SJSA1 (cell line): ENCODE measurements around the gene TMEM229A. TPM values are rescaled to one million over a fixed set of nuclear protein-coding genes. Genes with fewer than 3 reads are reported as not detected.
A peak's percentile ranks its signal among the peaks of the same experiment; 100 is the strongest.
"Not testable (repeated sequence)": the region's sequence is repeated elsewhere in the genome, so short reads cannot be mapped to it uniquely, and the experiment has no call there.

Experiments used
- DNase-seq, 2 experiments: peaks; one replicate each; pipeline ENCODE4 v3.0.0-alpha.2; 2015 to 2020; ENCODE audit warnings: low spot score in 2 of 2, low read depth in 1 of 2
- H3K27ac ChIP-seq: fragments of 250-450 bp; sonication (Bioruptor Pico); 2 replicates; pipeline ENCODE4 v1.5.1; 2020; ENCODE audit warnings: mild to moderate bottlenecking, moderate library complexity
- H3K27me3 ChIP-seq: fragments of 250-450 bp; sonication (Bioruptor Pico); replicated peaks from 2 replicates; pipeline ENCODE4 v1.5.1; 2020; ENCODE audit warnings: mild to moderate bottlenecking, moderate library complexity
- H3K36me3 ChIP-seq: fragments of 250-450 bp; sonication (Bioruptor Pico); 2 replicates; pipeline ENCODE4 v1.5.1; 2020; ENCODE audit warnings: mild to moderate bottlenecking
- H3K4me1 ChIP-seq: fragments of 250-450 bp; sonication (Bioruptor Pico); replicated peaks from 2 replicates; pipeline ENCODE4 v1.6.1; 2021; ENCODE audit warnings: mild to moderate bottlenecking
- H3K4me3 ChIP-seq: fragments of 250-450 bp; sonication (Bioruptor Pico); 2 replicates; pipeline ENCODE4 v1.5.1; 2020; ENCODE audit warnings: mild to moderate bottlenecking
- H3K9me3 ChIP-seq: fragments of 250-450 bp; sonication (Bioruptor Pico); replicated peaks from 2 replicates; pipeline ENCODE4 v1.5.1; 2020; ENCODE audit warnings: mild to moderate bottlenecking
- total RNA-seq: library from RNA; depleted of rRNA; stranded (reverse); fragments of >200 nt; shearing (Covaris generic); gene quantifications from 2 replicates; pipeline ENCODE4 v1.2.3, GENCODE V29; 2014

The TMEM229A gene
- total RNA-seq, 1 experiment from 2014 or later: not detected

GRCh38 chr7:124051681-124052377 is 19.0 kb upstream of the TMEM229A start:
- H3K27me3 ChIP-seq: no peaks in the 10 kb centered on the region
- no peaks in the 10 kb centered on the region for H3K4me1 ChIP-seq
- no peaks in the 10 kb centered on the region for H3K36me3 ChIP-seq
- H3K27ac ChIP-seq: no peak overlapping the region
- H3K9me3 ChIP-seq: no peaks in the 10 kb centered on the region
- DNase-seq: no peak
- H3K4me3 ChIP-seq: no peak overlapping the region

GRCh38 chr7:124042826-124043225 is 10.0 kb upstream of the TMEM229A start:
- no peaks in the 10 kb centered on the region for H3K4me1 ChIP-seq
- DNase-seq: no peak
- H3K27ac ChIP-seq: no peak overlapping the region
- no peaks in the 10 kb centered on the region for H3K9me3 ChIP-seq
- H3K36me3 ChIP-seq: no peaks in the 10 kb centered on the region
- H3K27me3 ChIP-seq: peaks cover 13% of the 10 kb centered on the region; the same call in 1 of the 2 replicates
- no peak overlapping the region for H3K4me3 ChIP-seq

- Histone ChIP-seq H3K27ac (no peak overlapping the region), H3K27me3 (peaks cover 13% of the 10 kb centered on the region; the same call in 1 of the 2 replicates), H3K4me1 (no peaks in the 10 kb centered on the region), H3K36me3 (no peaks in the 10 kb centered on the region), H3K9me3 (no peaks in the 10 kb centered on the region), H3K4me3 (no peak overlapping the region)
- no peak for DNase-seq
Observed at GRCh38 chr7:124041439-124041838, 8.6 kb upstream of the TMEM229A start.

GRCh38 chr7:124037902-124038301 is 5.0 kb upstream of the TMEM229A start:
- not testable (repeated sequence) for H3K4me1 ChIP-seq, DNase-seq, H3K27ac ChIP-seq, H3K9me3 ChIP-seq, H3K4me3 ChIP-seq, H3K36me3 ChIP-seq
- H3K27me3 ChIP-seq: peaks cover 30% of the 10 kb centered on the region

DNA sequence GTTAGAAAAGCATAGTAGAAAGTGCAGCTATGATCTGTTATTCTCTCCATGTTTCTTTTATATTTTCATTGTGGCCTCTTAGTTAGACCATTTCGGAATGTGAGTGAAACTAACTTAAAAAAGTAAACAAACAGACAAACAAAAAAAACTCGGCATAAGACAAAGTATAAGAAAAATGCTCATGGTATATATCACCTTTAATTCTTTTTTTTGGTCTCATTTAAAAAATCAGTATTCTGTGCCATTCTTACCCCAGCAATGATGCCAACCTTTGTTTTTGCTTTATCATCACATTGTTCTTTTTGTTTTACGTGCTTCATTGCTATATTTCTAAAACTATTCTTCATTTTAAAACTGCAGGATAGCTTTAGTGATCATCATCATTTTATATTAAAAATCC is 2.8 kb upstream of the TMEM229A start:
- Histone ChIP-seq H3K27me3 (peaks cover 51% of the 10 kb centered on the region), H3K27ac (no peak overlapping the region), H3K9me3 (0 out of 2 replicates have a peak, but pooled peaks cover 3% of the 10 kb centered on the region), H3K36me3 (no peaks in the 10 kb centered on the region), H3K4me3 (no peak overlapping the region), H3K4me1 (peaks cover 13% of the 10 kb centered on the region)
- DNase-seq: no peak

- Histone ChIP-seq H3K9me3 (0 out of 2 replicates have a peak, but pooled peaks cover 3% of the 10 kb centered on the region), H3K36me3 (no peaks in the 10 kb centered on the region), H3K27ac (no peak overlapping the region), H3K4me3 (no peak overlapping the region), H3K27me3 (peaks cover 61% of the 10 kb centered on the region), H3K4me1 (peaks cover 13% of the 10 kb centered on the region)
- DNase-seq: no peak
Observed at GRCh38 chr7:124034754-124035100, 1.9 kb upstream of the TMEM229A start.

DNA sequence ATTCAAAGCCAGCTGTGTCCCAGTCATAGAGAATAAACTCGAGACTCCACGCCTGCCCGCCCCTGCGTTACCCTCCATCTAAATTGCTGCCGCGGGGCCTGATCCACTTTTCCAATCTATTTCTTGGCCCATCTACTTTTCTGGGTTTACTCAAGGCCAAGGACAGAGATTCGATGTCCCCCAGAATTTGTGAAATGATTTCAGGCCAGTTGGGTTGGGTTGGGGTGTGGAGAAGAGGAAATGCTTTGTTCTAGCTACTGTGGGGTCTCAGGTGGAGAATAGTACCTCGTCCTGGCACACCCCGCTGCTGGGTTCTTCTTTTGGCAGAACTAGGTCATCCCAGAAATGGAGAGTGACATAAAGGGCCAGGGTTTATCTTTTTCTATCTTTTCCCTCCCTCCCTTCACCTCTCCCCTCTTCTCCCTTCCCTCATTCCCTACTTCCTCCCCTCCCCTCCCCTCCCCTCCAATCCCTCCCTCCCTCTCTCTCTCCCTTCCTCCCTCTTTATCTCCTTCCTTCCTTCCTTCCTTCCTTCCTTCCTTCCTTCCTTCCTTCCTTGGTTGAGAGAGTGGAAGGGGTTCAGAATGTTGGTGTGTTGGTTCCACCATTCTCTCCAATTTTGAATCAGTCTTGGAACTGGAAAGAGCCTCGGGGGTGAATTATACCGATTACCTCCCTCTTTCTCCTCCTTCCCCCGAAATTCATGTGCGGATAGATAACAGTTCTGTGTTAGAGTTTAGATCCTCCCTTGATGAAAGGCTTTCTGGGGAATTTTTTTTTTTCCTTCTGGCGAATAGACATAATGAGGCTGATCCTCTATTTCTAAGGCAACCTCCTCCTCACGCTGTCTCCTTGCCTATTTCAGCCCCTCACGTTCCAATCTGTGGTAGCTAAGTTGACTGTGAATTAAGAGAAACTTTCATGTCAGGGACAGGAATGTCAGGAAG is 1.2 kb upstream of the TMEM229A start:
- H3K9me3 ChIP-seq: 0 out of 2 replicates have a peak, but pooled peaks cover 3% of the 10 kb centered on the region
- no peak for DNase-seq
- peaks cover 59% of the 10 kb centered on the region for H3K27me3 ChIP-seq
- no peak overlapping the region for H3K27ac ChIP-seq
- no peaks in the 10 kb centered on the region for H3K36me3 ChIP-seq
- H3K4me1 ChIP-seq: peaks cover 13% of the 10 kb centered on the region
- no peak overlapping the region for H3K4me3 ChIP-seq

DNA sequence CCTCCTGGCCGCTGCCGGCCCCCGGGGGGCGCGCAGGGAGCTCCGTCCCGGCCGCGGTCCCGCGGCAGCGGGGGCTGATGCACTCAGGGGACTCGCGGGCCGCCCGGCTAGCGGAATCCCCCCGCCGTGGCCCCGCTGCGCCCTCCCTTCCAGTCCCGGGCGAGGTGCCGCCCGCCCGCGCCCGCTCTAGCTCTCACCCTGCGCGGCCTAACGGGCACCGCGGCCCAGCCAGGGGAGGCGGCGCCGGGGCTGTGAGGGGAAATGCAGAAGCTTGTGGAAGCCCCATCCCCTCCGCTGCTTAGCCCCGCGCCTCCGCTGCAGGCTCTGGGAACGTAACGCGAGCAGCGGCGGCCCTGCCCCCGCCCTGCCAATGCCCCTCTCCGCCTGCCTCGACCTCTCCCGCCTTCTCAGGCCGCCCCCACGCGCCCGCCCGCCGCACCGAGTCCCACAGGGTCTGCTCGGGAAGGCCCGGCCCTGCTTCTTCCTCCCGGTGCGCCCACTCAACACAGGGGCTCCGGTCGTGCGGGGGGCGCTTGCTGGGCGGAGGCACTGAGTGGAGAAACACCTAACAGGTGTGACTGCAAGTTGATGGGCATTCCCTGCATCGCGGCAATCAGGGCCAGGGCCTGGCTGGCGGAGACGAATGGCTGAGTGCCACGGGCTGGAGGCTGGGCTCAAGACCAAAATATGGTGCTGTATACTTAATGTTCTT is 384 bp upstream of the TMEM229A start:
- no peak for DNase-seq
- no peaks in the 10 kb centered on the region for H3K36me3 ChIP-seq
- peaks cover 13% of the 10 kb centered on the region for H3K4me1 ChIP-seq
- H3K27me3 ChIP-seq: peaks cover 55% of the 10 kb centered on the region
- H3K4me3 ChIP-seq: peak overlapping the region; percentile 8; the same call in 1 of the 2 replicates
- no peak overlapping the region for H3K27ac ChIP-seq
- H3K9me3 ChIP-seq: 0 out of 2 replicates have a peak, but pooled peaks cover 3% of the 10 kb centered on the region

GRCh38 chr7:124031919-124032318 is 948 bp downstream of the TMEM229A start:
- DNase-seq: no peak
- peaks cover 55% of the 10 kb centered on the region for H3K27me3 ChIP-seq
- H3K4me3 ChIP-seq: no peak overlapping the region
- H3K36me3 ChIP-seq: no peaks in the 10 kb centered on the region
- no peak overlapping the region for H3K27ac ChIP-seq
- H3K9me3 ChIP-seq: 0 out of 2 replicates have a peak, but pooled peaks cover 3% of the 10 kb centered on the region
- H3K4me1 ChIP-seq: peaks cover 13% of the 10 kb centered on the region

GRCh38 chr7:124031406-124031805 is 1.5 kb downstream of the TMEM229A start:
- Histone ChIP-seq H3K27me3 (peaks cover 58% of the 10 kb centered on the region), H3K27ac (no peak overlapping the region), H3K9me3 (0 out of 2 replicates have a peak, but pooled peaks cover 3% of the 10 kb centered on the region), H3K4me1 (peaks cover 13% of the 10 kb centered on the region), H3K36me3 (no peaks in the 10 kb centered on the region), H3K4me3 (no peak overlapping the region)
- no peak for DNase-seq

DNA sequence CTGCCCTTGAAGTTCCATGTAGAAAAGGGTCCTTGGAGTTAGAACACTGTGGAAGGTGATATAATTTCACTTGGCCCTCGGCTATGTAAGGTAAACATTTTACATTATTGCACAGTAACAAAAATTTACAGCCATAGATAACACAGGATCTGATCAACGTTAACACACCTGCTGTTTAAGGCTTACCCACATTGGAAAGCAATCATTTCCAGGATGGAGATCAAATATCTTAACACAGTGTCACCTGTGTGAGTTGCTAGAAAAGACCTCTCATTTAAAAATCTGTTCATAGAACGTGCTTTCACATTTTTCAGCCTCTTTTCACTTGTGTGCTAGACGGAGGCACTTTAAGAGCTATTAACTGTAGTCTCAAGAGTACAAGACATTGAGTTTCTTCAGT is 1.9 kb downstream of the TMEM229A start:
- no peak overlapping the region for H3K4me3 ChIP-seq
- H3K4me1 ChIP-seq: peaks cover 13% of the 10 kb centered on the region
- H3K27ac ChIP-seq: no peak overlapping the region

DNA sequence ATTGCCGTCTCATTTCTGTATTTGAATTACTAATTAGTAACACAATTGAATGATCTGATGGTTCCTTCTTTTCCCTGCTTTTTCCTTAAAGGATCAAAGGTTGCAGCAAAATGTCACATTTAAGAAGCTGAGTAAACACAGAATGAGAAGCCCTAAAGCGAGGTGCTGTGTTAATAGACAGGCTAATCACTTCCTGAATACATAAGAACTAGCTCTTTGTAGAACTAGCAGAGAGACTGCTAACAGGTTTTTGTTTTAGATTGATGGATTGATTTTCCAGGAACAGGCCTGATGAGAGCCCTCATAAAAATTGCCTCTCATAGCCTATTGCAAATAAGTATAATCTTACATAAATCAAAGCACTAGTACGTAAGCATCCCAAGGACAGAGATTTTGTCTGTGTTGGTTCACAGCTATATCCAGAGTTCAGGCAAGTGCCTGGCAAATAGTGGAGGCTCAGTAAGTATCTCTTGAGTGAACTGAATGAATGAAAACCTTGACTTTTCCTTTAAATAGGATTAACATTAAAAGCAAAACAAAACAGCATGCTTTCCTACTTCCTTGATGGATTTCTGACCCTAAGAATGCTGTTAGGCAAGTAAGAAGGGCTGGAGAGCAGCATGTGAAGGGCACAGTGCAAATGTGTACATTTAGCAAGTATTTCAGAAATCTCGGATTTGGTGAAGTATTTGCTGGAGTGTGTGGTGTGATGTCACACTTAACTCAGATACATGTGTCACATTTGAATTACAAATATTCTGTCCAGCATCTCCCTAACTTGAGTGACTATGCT is 3.3 kb downstream of the TMEM229A start:
- no peak overlapping the region for H3K4me3 ChIP-seq
- no peak for DNase-seq
- 0 out of 2 replicates have a peak, but pooled peaks cover 3% of the 10 kb centered on the region for H3K9me3 ChIP-seq
- H3K27ac ChIP-seq: no peak overlapping the region
- H3K4me1 ChIP-seq: peaks cover 13% of the 10 kb centered on the region
- H3K27me3 ChIP-seq: peaks cover 49% of the 10 kb centered on the region
- H3K36me3 ChIP-seq: no peaks in the 10 kb centered on the region

More for the DNA sequence above, 1.9 kb downstream of the TMEM229A start:
- DNase-seq: no peak
- no peaks in the 10 kb centered on the region for H3K36me3 ChIP-seq
- peaks cover 58% of the 10 kb centered on the region for H3K27me3 ChIP-seq
- H3K9me3 ChIP-seq: 0 out of 2 replicates have a peak, but pooled peaks cover 3% of the 10 kb centered on the region

- Histone ChIP-seq H3K4me1 (peaks cover 3% of the 10 kb centered on the region), H3K27ac (no peak overlapping the region), H3K36me3 (no peaks in the 10 kb centered on the region), H3K9me3 (no peaks in the 10 kb centered on the region), H3K4me3 (no peak overlapping the region), H3K27me3 (peaks cover 30% of the 10 kb centered on the region)
- no peak for DNase-seq
Observed at GRCh38 chr7:124027236-124027635, 5.6 kb downstream of the TMEM229A start.
